Epithelial cell of proximal tubule (primary cell): ENCODE results near the gene CTXN1. TPM values are rescaled to one million over a fixed set of nuclear protein-coding genes. Genes with fewer than 3 reads are reported as not detected.
A peak's percentile ranks its signal among the peaks of the same experiment; 100 is the strongest.

Source experiments
- DNase-seq: peaks from one replicate; pipeline ENCODE4 v3.0.0-alpha.2; 2011; ENCODE audit warnings: low read depth
- H3K4me3 ChIP-seq: 2 replicates; pipeline ENCODE4 v1.5.1; 2011; ENCODE audit warnings: low read depth, mild to moderate bottlenecking, low read length
- total RNA-seq: library from RNA; depleted of rRNA; stranded (reverse); fragments of >200 nt; gene quantifications from 2 replicates; pipeline ENCODE4 v1.2.3, GENCODE V29; 2015
- TF ChIP-seq, protein P1 (sequence below): conservative IDR thresholded peaks from 2 replicates; pipeline ENCODE4 v1.5.1; 2012; ENCODE audit warnings: low read depth, mild to moderate bottlenecking, low read length

Gene CTXN1
- total RNA-seq, 1 donor from 2014 or later, result 42.8 TPM

DNA sequence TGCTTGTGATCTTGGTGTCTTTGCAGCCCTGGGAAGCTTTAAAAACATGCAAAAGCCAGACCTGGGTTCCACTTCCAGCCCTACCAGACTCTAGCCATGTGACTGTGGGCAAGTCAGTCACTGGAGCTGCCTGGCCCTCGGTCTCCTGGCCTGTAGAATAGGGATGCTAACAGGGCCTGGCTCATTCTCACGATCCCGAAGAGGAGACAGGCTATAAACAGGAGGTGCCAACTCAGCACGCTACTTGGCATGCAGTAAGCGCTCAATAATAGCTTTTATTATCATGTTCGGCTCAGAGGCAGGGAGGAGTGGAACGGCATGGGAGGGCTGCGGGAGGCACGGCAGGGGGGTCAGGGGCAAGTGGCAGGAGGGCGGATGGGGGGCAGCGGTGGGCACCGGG is 1.7 kb downstream of the CTXN1 start:
- DNase-seq, result no peak
- TF ChIP-seq, protein P1, sequence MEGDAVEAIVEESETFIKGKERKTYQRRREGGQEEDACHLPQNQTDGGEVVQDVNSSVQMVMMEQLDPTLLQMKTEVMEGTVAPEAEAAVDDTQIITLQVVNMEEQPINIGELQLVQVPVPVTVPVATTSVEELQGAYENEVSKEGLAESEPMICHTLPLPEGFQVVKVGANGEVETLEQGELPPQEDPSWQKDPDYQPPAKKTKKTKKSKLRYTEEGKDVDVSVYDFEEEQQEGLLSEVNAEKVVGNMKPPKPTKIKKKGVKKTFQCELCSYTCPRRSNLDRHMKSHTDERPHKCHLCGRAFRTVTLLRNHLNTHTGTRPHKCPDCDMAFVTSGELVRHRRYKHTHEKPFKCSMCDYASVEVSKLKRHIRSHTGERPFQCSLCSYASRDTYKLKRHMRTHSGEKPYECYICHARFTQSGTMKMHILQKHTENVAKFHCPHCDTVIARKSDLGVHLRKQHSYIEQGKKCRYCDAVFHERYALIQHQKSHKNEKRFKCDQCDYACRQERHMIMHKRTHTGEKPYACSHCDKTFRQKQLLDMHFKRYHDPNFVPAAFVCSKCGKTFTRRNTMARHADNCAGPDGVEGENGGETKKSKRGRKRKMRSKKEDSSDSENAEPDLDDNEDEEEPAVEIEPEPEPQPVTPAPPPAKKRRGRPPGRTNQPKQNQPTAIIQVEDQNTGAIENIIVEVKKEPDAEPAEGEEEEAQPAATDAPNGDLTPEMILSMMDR, result no peak
- no peak overlapping the region for H3K4me3 ChIP-seq

DNA sequence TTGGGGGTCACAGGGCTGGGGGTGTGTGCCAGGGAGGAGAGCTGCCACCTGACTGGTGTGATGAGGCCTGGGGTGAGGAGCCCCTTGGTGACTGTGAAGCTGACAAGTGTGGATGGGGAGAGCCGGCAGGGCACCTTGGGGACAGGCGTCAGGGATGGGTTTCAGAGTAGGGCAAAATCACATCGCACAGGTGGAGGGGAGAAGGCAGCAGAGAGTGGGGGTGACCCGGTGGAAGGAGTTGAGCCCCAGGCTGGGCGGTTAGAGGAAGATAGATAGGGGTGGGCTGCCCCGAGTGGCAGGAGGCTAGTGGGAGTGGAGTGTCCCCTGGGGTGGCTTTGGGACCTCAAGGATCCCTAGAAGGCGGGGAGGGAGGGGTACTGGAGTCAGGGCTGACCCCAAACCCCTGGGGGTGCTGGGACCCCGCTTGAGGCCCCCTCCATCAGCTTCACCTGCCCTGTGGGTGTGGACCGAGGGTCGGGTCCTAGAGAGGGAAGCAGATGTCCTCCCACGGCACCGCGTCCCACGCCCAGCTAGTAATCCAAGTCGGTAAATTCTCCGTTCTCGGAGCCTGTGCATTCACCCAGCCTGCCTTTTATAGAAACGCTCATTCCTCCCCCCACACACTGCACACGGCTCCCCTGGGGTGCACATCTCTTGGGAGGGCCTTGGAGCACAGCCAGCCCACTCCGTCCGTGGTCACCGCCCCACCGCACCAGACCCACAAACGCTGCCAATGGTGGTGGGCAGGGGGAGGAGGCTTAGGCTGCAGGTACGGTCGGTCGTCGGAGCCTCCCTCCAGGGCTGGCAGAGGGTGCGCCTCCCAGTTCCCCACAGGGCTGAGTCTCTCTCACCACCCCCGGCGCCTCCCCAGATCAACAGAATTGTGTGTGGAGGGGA is 2.4 kb downstream of the CTXN1 start:
- TF ChIP-seq, protein P1, result no peak
- no peak for DNase-seq
- H3K4me3 ChIP-seq, result no peak overlapping the region

GRCh38 chr19:7922836-7923195 is 3.1 kb downstream of the CTXN1 start:
- DNase-seq, result no peak
- TF ChIP-seq, protein P1, result no peak
- no peak overlapping the region for H3K4me3 ChIP-seq

- no peak overlapping the region for H3K4me3 ChIP-seq
- TF ChIP-seq, protein P1, result no peak
- no peak for DNase-seq
Observed at GRCh38 chr19:7921967-7922835, 3.7 kb downstream of the CTXN1 start.

GRCh38 chr19:7921302-7921966 is 4.5 kb downstream of the CTXN1 start:
- peak overlapping the region; percentile 51 for H3K4me3 ChIP-seq

More at GRCh38 chr19:7921302-7921966, 4.5 kb downstream of the CTXN1 start:
- no peak for DNase-seq
- TF ChIP-seq, protein P1, result no peak
